HFFc6 (cell line): ENCODE results near the gene PRSS36. TPM values are rescaled to one million over a fixed set of nuclear protein-coding genes. Genes with fewer than 3 reads are reported as not detected.
A peak's percentile ranks its signal among the peaks of the same experiment; 100 is the strongest.

Experiments used
- DNase-seq: peaks from one replicate; pipeline ENCODE4 v3.0.0-alpha.2; 2018
- H3K27ac Mint-ChIP-seq: 2 replicates; pipeline ENCODE4 v1.8.0; 2020; ENCODE audit warnings: mild to moderate bottlenecking, mixed read lengths
- H3K27me3 Mint-ChIP-seq: 2 replicates; pipeline ENCODE4 v1.8.0; 2021; ENCODE audit warnings: mild to moderate bottlenecking, moderate library complexity, mixed read lengths; ENCODE audit not compliant: insufficient read depth
- H3K36me3 Mint-ChIP-seq: 2 replicates; pipeline ENCODE4 v1.8.0; 2021; ENCODE audit warnings: low read depth, mixed read lengths
- H3K4me1 Mint-ChIP-seq: 2 replicates; pipeline ENCODE4 v1.8.0; 2020; ENCODE audit warnings: low read depth, mixed read lengths
- H3K4me3 Mint-ChIP-seq: 2 replicates; pipeline ENCODE4 v1.8.0; 2020; ENCODE audit warnings: mild to moderate bottlenecking, moderate library complexity, mixed read lengths
- H3K9me3 Mint-ChIP-seq: 2 replicates; pipeline ENCODE4 v1.8.0; 2020; ENCODE audit warnings: mild to moderate bottlenecking, mixed read lengths
- CTCF ChIP-seq: fragments of 200-600 bp; sonication (generic); IDR thresholded peaks from 2 replicates; pipeline ENCODE4 v1.5.0; 2021; ENCODE audit warnings: antibody characterized with exemption, mild to moderate bottlenecking
- total RNA-seq, 6 experiments: library from RNA; stranded (reverse); fragmentation: NEBNext Ultra II Directional; extraction: Animal tissue kit (Norgen Biotek cat#: 25700); gene quantifications; 2 replicates in 1 of 6; 3 replicates in 5 of 6; pipeline ENCODE4 v1.2.3, GENCODE V29; 2021

Gene PRSS36
- total RNA-seq, 6 experiments from 2014 or later, result 0.38 to 0.60 (median 0.47) TPM; not detected in 2

GRCh38 chr16:31094088-31094423, 55.8 kb downstream of the PRSS36 start:
- peaks cover 4% of the 10 kb centered on the region; the same call in 1 of the 2 replicates for H3K27me3 Mint-ChIP-seq
- no peak for DNase-seq
- peak overlapping the region; percentile 98 for H3K4me3 Mint-ChIP-seq
- H3K4me1 Mint-ChIP-seq, result peaks cover 38% of the 10 kb centered on the region
- no peaks in the 10 kb centered on the region for H3K9me3 Mint-ChIP-seq
- H3K27ac Mint-ChIP-seq, result peak overlapping the region; percentile 85
- TF ChIP-seq CTCF, result no peak
- peaks cover 6% of the 10 kb centered on the region for H3K36me3 Mint-ChIP-seq

- peaks cover 38% of the 10 kb centered on the region for H3K4me1 Mint-ChIP-seq
- H3K27me3 Mint-ChIP-seq, result peaks cover 4% of the 10 kb centered on the region; the same call in 1 of the 2 replicates
- DNase-seq, result peak; percentile 21
- no peak for TF ChIP-seq CTCF
- H3K27ac Mint-ChIP-seq, result peak overlapping the region; percentile 85; the same call in 1 of the 2 replicates
- peaks cover 6% of the 10 kb centered on the region for H3K36me3 Mint-ChIP-seq
- H3K9me3 Mint-ChIP-seq, result no peaks in the 10 kb centered on the region
- H3K4me3 Mint-ChIP-seq, result peak overlapping the region; percentile 98
Measured at GRCh38 chr16:31093132-31093703, 56.6 kb downstream of the PRSS36 start.

GRCh38 chr16:31092330-31092729, 57.5 kb downstream of the PRSS36 start:
- peaks cover 6% of the 10 kb centered on the region for H3K36me3 Mint-ChIP-seq
- no peaks in the 10 kb centered on the region for H3K9me3 Mint-ChIP-seq
- H3K27me3 Mint-ChIP-seq, result peaks cover 4% of the 10 kb centered on the region; the same call in 1 of the 2 replicates
- H3K4me1 Mint-ChIP-seq, result peaks cover 38% of the 10 kb centered on the region
- DNase-seq, result peak; percentile 57
- peak overlapping the region; percentile 74; the same call in 1 of the 2 replicates for H3K27ac Mint-ChIP-seq
- no peak for TF ChIP-seq CTCF
- H3K4me3 Mint-ChIP-seq, result peak overlapping the region; percentile 52

GRCh38 chr16:31090540-31090939, 59.3 kb downstream of the PRSS36 start:
- Mint-ChIP-seq H3K4me3 (no peak overlapping the region), H3K27ac (peak overlapping the region; percentile 82), H3K27me3 (peaks cover 5% of the 10 kb centered on the region), H3K4me1 (peaks cover 33% of the 10 kb centered on the region), H3K9me3 (no peaks in the 10 kb centered on the region), H3K36me3 (peaks cover 6% of the 10 kb centered on the region)
- DNase-seq, result peak; percentile 53
- no peak for TF ChIP-seq CTCF

DNA sequence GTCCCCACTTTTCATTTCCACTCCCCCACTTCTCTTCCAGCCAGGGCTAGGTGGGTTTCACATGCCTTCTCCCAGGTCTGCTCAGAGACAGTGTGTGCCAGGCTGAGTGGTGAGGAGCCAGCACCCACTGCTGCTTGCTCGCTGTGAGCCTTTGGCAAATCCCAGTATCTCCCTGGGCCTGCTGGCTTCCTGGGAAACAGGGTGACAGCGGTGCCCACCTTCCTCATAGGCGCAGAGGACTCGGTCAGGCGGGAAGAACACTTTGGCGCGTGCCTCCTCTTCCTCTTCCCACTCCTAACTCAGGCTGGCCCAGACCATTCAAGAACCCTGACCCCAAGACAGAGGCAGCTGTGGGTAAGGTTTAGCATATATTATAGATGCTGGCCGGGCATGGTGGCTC, 60.7 kb downstream of the PRSS36 start:
- DNase-seq, result no peak
- TF ChIP-seq CTCF, result no peak
- H3K36me3 Mint-ChIP-seq, result peaks cover 6% of the 10 kb centered on the region
- H3K27me3 Mint-ChIP-seq, result peaks cover 5% of the 10 kb centered on the region
- peaks cover 28% of the 10 kb centered on the region for H3K4me1 Mint-ChIP-seq
- H3K27ac Mint-ChIP-seq, result peak overlapping the region; percentile 13; the same call in 1 of the 2 replicates
- no peaks in the 10 kb centered on the region for H3K9me3 Mint-ChIP-seq
- H3K4me3 Mint-ChIP-seq, result no peak overlapping the region

Other genes starting within 250 kb of the PRSS36 start
- 10 to 100 TPM; 21.9 to 25.8 (median 23.4) TPM for gene FBXL19, start 226.5 kb downstream of the PRSS36 start, total RNA-seq
- gene ORAI3, start 201.0 kb downstream of the PRSS36 start, total RNA-seq, result 10 to 100 TPM; 15.2 to 26.2 (median 18.4) TPM
- gene SETD1A, start 192.3 kb downstream of the PRSS36 start, total RNA-seq, result 10 to 100 TPM; 13.4 to 15.8 (median 14.4) TPM
- gene HSD3B7, start 164.9 kb downstream of the PRSS36 start, total RNA-seq, result 10 to 100 TPM; 15.1 to 24.6 (median 18.6) TPM
- 1 to 10 TPM; 6.7 to 9.9 (median 7.1) TPM for gene STX1B, start 139.4 kb downstream of the PRSS36 start, total RNA-seq
- 10 to 100 TPM; 56.3 to 71.2 (median 64.2) TPM for gene STX4, start 116.5 kb downstream of the PRSS36 start, total RNA-seq
- gene ZNF668, start 75.8 kb downstream of the PRSS36 start, total RNA-seq, result 10 to 100 TPM; 15.0 to 24.5 (median 17.5) TPM
- gene ZNF646, start 75.6 kb downstream of the PRSS36 start, total RNA-seq, result 10 to 100 TPM; 13.0 to 16.3 (median 14.7) TPM
- 1 to 10 TPM in 5 of 6 experiments, under 1 TPM in 1; 0.85 to 2.6 (median 1.4) TPM for gene PRSS53, start 61.1 kb downstream of the PRSS36 start, total RNA-seq
- gene VKORC1, start 55.3 kb downstream of the PRSS36 start, total RNA-seq, result 100 to 1,000 TPM; 123 to 184 (median 130) TPM
- gene BCKDK, start 41.7 kb downstream of the PRSS36 start, total RNA-seq, result 10 to 100 TPM; 56.8 to 64.8 (median 59.4) TPM
- 10 to 100 TPM; 28.1 to 31.8 (median 29.6) TPM for gene KAT8, start 32.4 kb downstream of the PRSS36 start, total RNA-seq
- not detected for gene PRSS8, start 14.3 kb downstream of the PRSS36 start, total RNA-seq
- 100 to 1,000 TPM; 275 to 504 (median 422) TPM for gene FUS, start 30.1 kb upstream of the PRSS36 start, total RNA-seq
- gene PYCARD, start 52.7 kb upstream of the PRSS36 start, total RNA-seq, result 10 to 100 TPM; 13.0 to 23.1 (median 22.5) TPM
- gene TRIM72, start 64.1 kb upstream of the PRSS36 start, total RNA-seq, result under 1 TPM in 1 of 6 experiments, not detected in 5; 0.05 TPM
- gene PYDC1, start 67.1 kb upstream of the PRSS36 start, total RNA-seq, result not detected
- not detected for gene ITGAM, start 109.9 kb upstream of the PRSS36 start, total RNA-seq
- not detected for gene ITGAX, start 205.1 kb upstream of the PRSS36 start, total RNA-seq
- gene ITGAD, start 243.3 kb upstream of the PRSS36 start, total RNA-seq, result not detected